Purkinje cell (primary cell): ENCODE results near the gene UNK. TPM values are rescaled to one million over a fixed set of nuclear protein-coding genes. Genes with fewer than 3 reads are reported as not detected.

Experiments
- polyA plus RNA-seq: library from polyadenylated mRNA; unstranded; fragments of >200 nt; fragmentation: Nextera tagmentation; gene quantifications from 2 replicates; pipeline ENCODE4 v1.2.1, GENCODE V29; 2014

UNK gene
- polyA plus RNA-seq = 1.2 TPM in 1 of 2 replicates, not detected in the other

DNA sequence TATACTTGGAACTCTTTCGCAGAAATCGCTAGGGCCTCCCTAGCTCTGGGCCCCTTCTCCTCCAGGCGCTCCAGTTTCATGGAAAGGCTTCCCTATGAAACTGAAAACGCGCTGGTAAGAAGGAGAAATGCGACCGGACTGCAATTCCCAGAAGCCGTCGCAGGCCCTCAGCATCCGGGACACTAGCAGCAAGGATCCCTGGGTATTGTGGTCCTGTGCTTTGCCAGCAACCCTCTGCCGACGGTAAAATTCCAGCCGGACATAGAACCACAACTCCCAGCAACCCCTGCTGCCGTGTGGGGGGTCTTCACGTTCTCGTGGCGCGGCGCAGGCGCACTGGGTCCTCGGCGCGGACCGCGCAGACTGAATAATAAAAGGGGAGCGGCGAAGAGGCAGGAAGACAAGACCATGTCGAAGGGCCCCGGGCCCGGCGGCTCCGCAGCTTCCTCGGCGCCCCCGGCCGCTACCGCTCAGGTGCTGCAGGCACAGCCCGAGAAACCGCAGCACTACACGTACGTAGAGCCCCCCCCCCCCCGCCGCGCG lies at the start of gene UNK:
UNK (plus strand) TSS at position 334 of the 543 bp plus-strand sequence; CDS start at position 409, 75 bp downstream.

DNA sequence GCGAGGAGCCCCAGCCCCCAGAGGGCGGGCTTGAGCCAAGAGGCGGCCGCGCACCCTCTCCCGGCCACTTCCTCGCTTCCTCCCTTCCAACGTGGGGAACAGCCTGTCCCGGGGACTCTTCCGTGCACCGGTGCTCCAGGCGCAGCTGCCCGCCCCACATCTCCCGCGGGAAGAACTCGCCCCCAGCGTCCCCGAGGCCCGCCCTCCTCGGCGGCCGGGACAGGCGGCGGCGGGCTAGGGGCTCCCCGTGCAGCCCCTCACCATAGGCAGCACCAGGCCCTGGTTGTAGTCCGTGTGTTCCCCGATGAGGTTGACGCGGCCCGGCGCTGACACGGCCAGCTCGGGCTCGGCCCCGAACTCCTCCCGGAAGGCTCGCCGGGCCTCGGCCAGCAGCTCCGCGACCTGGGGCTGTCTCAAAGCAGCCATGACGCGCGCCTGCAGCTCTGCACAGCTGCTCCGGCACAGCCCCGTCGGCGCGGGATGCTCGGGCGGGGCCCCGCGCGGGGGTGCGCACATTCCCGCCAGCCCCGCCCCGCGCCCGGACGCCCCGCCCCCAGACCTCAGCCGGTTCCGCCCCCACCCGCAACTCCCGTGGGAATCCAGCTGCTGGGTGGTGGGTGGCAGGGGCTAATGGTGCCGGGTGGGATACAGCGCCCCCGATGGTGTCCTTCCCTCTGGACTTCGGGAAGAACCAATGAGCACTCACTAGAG lies 19.7 kb upstream of the UNK start, which contains the start of gene GALK1:
GALK1 (minus strand) TSS at position 482 of the 711 bp plus-strand sequence; CDS start at position 426, 56 bp downstream.

GRCh38 chr17:75843577-75844529 lies 59.2 kb downstream of the UNK start, which contains the start of gene UNC13D:
Gene UNC13D, minus strand, starts transcription at chr17:75844404. Its CDS starts 67 bp downstream, at chr17:75844337.

GRCh38 chr17:75855310-75856061 lies 70.9 kb downstream of the UNK start, which contains the start of gene WBP2:
Gene WBP2, minus strand, starts transcription at chr17:75855335. Its CDS starts 38 bp downstream, at chr17:75855297.

Other genes with a start within 250 kb of the UNK start
- not detected in 2 replicates for gene MYO15B, start 197.0 kb upstream of the UNK start, polyA plus RNA-seq
- gene SMIM5, start 151.4 kb upstream of the UNK start, polyA plus RNA-seq = not detected in 2 replicates
- 8.6 and 9.0 TPM in 2 replicates for gene RECQL5, start 117.7 kb upstream of the UNK start, polyA plus RNA-seq
- gene SAP30BP, start 117.5 kb upstream of the UNK start, polyA plus RNA-seq = 84.6 and 108 TPM in 2 replicates
- not detected in 2 replicates for gene ITGB4, start 63.3 kb upstream of the UNK start, polyA plus RNA-seq
- gene GALK1, start 19.6 kb upstream of the UNK start, polyA plus RNA-seq = 1.1 TPM in 1 of 2 replicates, not detected in the other
- gene UNC13D, start 59.6 kb downstream of the UNK start, polyA plus RNA-seq = not detected in 2 replicates
- gene WBP2, start 70.5 kb downstream of the UNK start, polyA plus RNA-seq = 16.8 and 30.4 TPM in 2 replicates
- 3.8 and 5.3 TPM in 2 replicates for gene TRIM47, start 93.8 kb downstream of the UNK start, polyA plus RNA-seq
- gene TRIM65, start 112.1 kb downstream of the UNK start, polyA plus RNA-seq = not detected in 2 replicates
- gene MRPL38, start 120.1 kb downstream of the UNK start, polyA plus RNA-seq = 22.6 and 30.0 TPM in 2 replicates
- gene FBF1, start 156.2 kb downstream of the UNK start, polyA plus RNA-seq = 0.46 and 0.71 TPM in 2 replicates
- 16.2 and 18.6 TPM in 2 replicates for gene ACOX1, start 194.4 kb downstream of the UNK start, polyA plus RNA-seq
- 3.4 and 10.1 TPM in 2 replicates for gene TEN1, start 194.4 kb downstream of the UNK start, polyA plus RNA-seq
- gene CDK3, start 216.0 kb downstream of the UNK start, polyA plus RNA-seq = 0.29 and 1.8 TPM in 2 replicates
- 0.39 TPM in 1 of 2 replicates, not detected in the other for gene EVPL, start 242.5 kb downstream of the UNK start, polyA plus RNA-seq